H9 (cell line): ENCODE data around the gene RASSF3. TPM values are rescaled to one million over a fixed set of nuclear protein-coding genes. Genes with fewer than 3 reads are reported as not detected.

Experiments
- DNase-seq: peaks from one replicate; pipeline ENCODE4 v3.0.0-alpha.2; 2017
- H2AFZ ChIP-seq: one replicate; pipeline ENCODE4 v1.6.1; 2013; ENCODE audit warnings: mild to moderate bottlenecking, low read length, control low read depth, moderate library complexity
- H2AK5ac ChIP-seq: 2 replicates; pipeline ENCODE4 v1.6.1; 2013; ENCODE audit warnings: low read length, control low read depth, mixed read lengths; ENCODE audit not compliant: insufficient read length
- H2BK120ac ChIP-seq: one replicate; pipeline ENCODE4 v1.6.1; 2013; ENCODE audit warnings: low read depth, mild to moderate bottlenecking, low read length, control low read depth, inconsistent platforms; ENCODE audit not compliant: poor library complexity, severe bottlenecking
- H2BK12ac ChIP-seq: 2 replicates; pipeline ENCODE4 v1.6.1; 2013; ENCODE audit warnings: low read length, control low read depth, mixed read lengths, low read depth; ENCODE audit not compliant: insufficient read length
- H2BK15ac ChIP-seq: 2 replicates; pipeline ENCODE4 v1.6.1; 2013; ENCODE audit warnings: low read depth, low read length, control low read depth
- H2BK20ac ChIP-seq: one replicate; pipeline ENCODE4 v1.6.1; 2013; ENCODE audit warnings: low read depth, mild to moderate bottlenecking, low read length, control low read depth, inconsistent platforms; ENCODE audit not compliant: poor library complexity, severe bottlenecking
- H2BK5ac ChIP-seq: 2 replicates; pipeline ENCODE4 v1.6.1; 2013; ENCODE audit warnings: low read length, control low read depth, mixed read lengths; ENCODE audit not compliant: insufficient read length
- H3K14ac ChIP-seq: 2 replicates; pipeline ENCODE4 v1.6.1; 2013; ENCODE audit warnings: low read length, control low read depth; ENCODE audit not compliant: insufficient read depth
- H3K18ac ChIP-seq: 2 replicates; pipeline ENCODE4 v1.6.1; 2013; ENCODE audit warnings: low read depth, mild to moderate bottlenecking, mixed read lengths, low read length, control low read depth; ENCODE audit not compliant: insufficient read length
- H3K23ac ChIP-seq: 2 replicates; pipeline ENCODE4 v1.6.1; 2013; ENCODE audit warnings: low read length, control low read depth, mixed read lengths, low read depth; ENCODE audit not compliant: insufficient read length
- H3K23me2 ChIP-seq: 2 replicates; pipeline ENCODE4 v1.6.1; 2013; ENCODE audit warnings: low read depth, mild to moderate bottlenecking, mixed read lengths, low read length, control low read depth; ENCODE audit not compliant: insufficient read length, poor library complexity, severe bottlenecking
- H3K27ac ChIP-seq: 2 replicates; pipeline ENCODE4 v1.5.1; 2013; ENCODE audit warnings: low read length, control low read depth, mixed read lengths, low read depth; ENCODE audit not compliant: insufficient read length
- H3K27me3 ChIP-seq: 2 replicates; pipeline ENCODE4 v1.6.1; 2013; ENCODE audit warnings: low read length, control low read depth, inconsistent platforms; ENCODE audit not compliant: insufficient read depth
- H3K4ac ChIP-seq: 2 replicates; pipeline ENCODE4 v1.6.1; 2013; ENCODE audit warnings: low read depth, mild to moderate bottlenecking, control low read depth, inconsistent platforms, low read length, moderate library complexity
- H3K4me1 ChIP-seq: 2 replicates; pipeline ENCODE4 v1.6.1; 2013; ENCODE audit warnings: low read length, control low read depth, inconsistent platforms; ENCODE audit not compliant: insufficient read depth
- H3K4me2 ChIP-seq: 2 replicates; pipeline ENCODE4 v1.6.1; 2013; ENCODE audit warnings: low read length, control low read depth, mixed read lengths; ENCODE audit not compliant: insufficient read length, insufficient read depth
- H3K56ac ChIP-seq: 2 replicates; pipeline ENCODE4 v1.6.1; 2013; ENCODE audit warnings: low read depth, mild to moderate bottlenecking, mixed read lengths, low read length, control low read depth; ENCODE audit not compliant: insufficient read length
- H3K79me1 ChIP-seq: 2 replicates; pipeline ENCODE4 v1.6.1; 2013; ENCODE audit warnings: low read depth, mild to moderate bottlenecking, moderate library complexity, low read length, control low read depth, inconsistent platforms; ENCODE audit not compliant: insufficient read depth, poor library complexity, severe bottlenecking
- H3K79me2 ChIP-seq: 2 replicates; pipeline ENCODE4 v1.6.1; 2013; ENCODE audit warnings: low read length, control low read depth, inconsistent platforms; ENCODE audit not compliant: insufficient read depth
- H3K9ac ChIP-seq: 2 replicates; pipeline ENCODE4 v1.6.1; 2013; ENCODE audit warnings: low read length, control low read depth, mixed read lengths; ENCODE audit not compliant: insufficient read length; ENCODE audit errors: extremely low read depth
- H3K9me3 ChIP-seq: one replicate; pipeline ENCODE4 v1.6.1; 2013; ENCODE audit warnings: low read depth, low read length, inconsistent platforms; ENCODE audit not compliant: control insufficient read depth
- H3T11ph ChIP-seq: one replicate; pipeline ENCODE4 v1.6.1; 2013; ENCODE audit warnings: mild to moderate bottlenecking, low read length, control low read depth, inconsistent platforms
- H4K20me1 ChIP-seq: one replicate; pipeline ENCODE4 v1.6.1; 2013; ENCODE audit not compliant: control insufficient read depth, insufficient read length, insufficient read depth
- H4K5ac ChIP-seq: 2 replicates; pipeline ENCODE4 v1.6.1; 2013; ENCODE audit warnings: low read depth, mild to moderate bottlenecking, mixed read lengths, low read length, control low read depth; ENCODE audit not compliant: insufficient read length
- H4K8ac ChIP-seq: replicated peaks from 2 replicates; pipeline ENCODE4 v1.6.1; 2013; ENCODE audit warnings: low read length, control low read depth, mixed read lengths, low read depth; ENCODE audit not compliant: insufficient read length
- H4K91ac ChIP-seq: 2 replicates; pipeline ENCODE4 v1.6.1; 2013; ENCODE audit warnings: low read depth, mild to moderate bottlenecking, moderate library complexity, mixed read lengths, low read length, control low read depth; ENCODE audit not compliant: insufficient read length
- H3K27ac Mint-ChIP-seq, 3 experiments: 2 replicates in 2 of 3; 3 replicates in 1 of 3; pipeline ENCODE4 v1.8.0; 2020 to 2021; ENCODE audit warnings: mixed read lengths in 3 of 3, mild to moderate bottlenecking in 1 of 3, moderate library complexity in 1 of 3
- H3K27me3 Mint-ChIP-seq: 2 replicates; pipeline ENCODE4 v1.8.0; 2021; ENCODE audit warnings: low read depth, mild to moderate bottlenecking, moderate library complexity, mixed read lengths
- H3K36me3 Mint-ChIP-seq, 3 experiments: 2 replicates in 2 of 3; 3 replicates in 1 of 3; pipeline ENCODE4 v1.8.0; 2020 to 2021; ENCODE audit warnings: low read depth in 3 of 3, mixed read lengths in 3 of 3; ENCODE audit not compliant: insufficient read depth in 1 of 3
- H3K4me1 Mint-ChIP-seq, 2 experiments: 2 replicates each; pipeline ENCODE4 v1.8.0; 2020; ENCODE audit warnings: mixed read lengths in 2 of 2
- H3K4me3 Mint-ChIP-seq, 2 experiments: 2 replicates in 1 of 2; 3 replicates in 1 of 2; pipeline ENCODE4 v1.8.0; 2020 to 2021; ENCODE audit warnings: mild to moderate bottlenecking in 2 of 2, mixed read lengths in 2 of 2, moderate library complexity in 1 of 2
- H3K9me3 Mint-ChIP-seq, 2 experiments: 2 replicates in 1 of 2; 3 replicates in 1 of 2; pipeline ENCODE4 v1.8.0; 2020; ENCODE audit warnings: mild to moderate bottlenecking in 2 of 2, mixed read lengths in 2 of 2, moderate library complexity in 1 of 2
- CTCF ChIP-seq: fragments of 200-600 bp; sonication (generic); conservative IDR thresholded peaks from 3 replicates; pipeline ENCODE4 v1.8.0; 2021; ENCODE audit warnings: antibody characterized with exemption, mild to moderate bottlenecking
- WGBS: extraction: QIAGEN DNeasy Blood & Tissue Kit; methylation state at CpG from one replicate; pipeline ENCODE4 v1.1.7; 2013; ENCODE audit warnings: missing lambda C conversion rate, low lambda C conversion rate, mixed read lengths; ENCODE audit not compliant: insufficient read length; ENCODE audit errors: extremely low coverage; 5-methylcytosine and 5-hydroxymethylcytosine counted together
- total RNA-seq: library from RNA; stranded (reverse); gene quantifications from 2 replicates; pipeline ENCODE4 v1.2.1, GENCODE V29; 2021

RASSF3 gene
- total RNA-seq, 1 experiment from 2014 or later = 45.1 TPM

DNA sequence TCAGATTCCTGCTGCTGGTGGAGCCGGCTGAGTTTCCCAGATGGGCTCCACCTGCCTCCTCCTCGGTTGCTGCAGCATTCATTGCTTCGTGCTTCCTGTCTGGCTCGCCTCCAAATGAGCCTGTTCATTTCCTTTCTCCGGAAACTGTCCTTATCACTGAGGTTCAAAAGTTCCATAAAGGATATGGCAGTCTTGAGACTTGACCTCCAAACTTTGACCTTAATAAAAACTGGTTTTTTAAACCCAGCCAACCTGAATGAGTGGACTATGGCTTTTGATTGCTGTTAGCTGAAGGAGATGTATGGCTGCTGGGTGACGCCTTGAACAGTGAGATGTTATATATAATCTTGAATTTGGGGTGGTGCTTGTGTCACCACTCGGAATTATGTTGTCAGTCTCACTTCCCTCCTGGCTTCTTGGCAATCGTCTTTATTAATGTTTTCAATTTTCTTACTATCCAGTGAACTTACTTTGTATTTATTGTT, 62.7 kb downstream of the RASSF3 start:
- no peak overlapping the region for H2BK20ac ChIP-seq
- H3K23me2 ChIP-seq = no peaks in the 10 kb centered on the region
- peaks cover 17% of the 10 kb centered on the region for H3K4me1 ChIP-seq
- no peak overlapping the region for H4K8ac ChIP-seq
- no peak overlapping the region for H2BK15ac ChIP-seq
- DNase-seq = no peak
- no peak overlapping the region for H3T11ph ChIP-seq
- H3K79me1 ChIP-seq = peaks cover 6% of the 10 kb centered on the region
- peaks cover 12% of the 10 kb centered on the region; the same call in 1 of the 2 replicates for H3K79me2 ChIP-seq
- no peak overlapping the region for H3K27ac ChIP-seq
- peaks cover 55 to 76% of the 10 kb centered on the region in 2 experiments for H3K4me1 Mint-ChIP-seq
- no peak overlapping the region for H2BK5ac ChIP-seq
- no peaks in the 10 kb centered on the region; a peak in 1 of 7 replicates for H3K36me3 Mint-ChIP-seq
- no peak overlapping the region for H4K5ac ChIP-seq
- H3K4ac ChIP-seq = no peak overlapping the region
- no peak overlapping the region for H2BK12ac ChIP-seq
- no peaks in the 10 kb centered on the region for H3K27me3 Mint-ChIP-seq
- no peaks in the 10 kb centered on the region for H3K9me3 Mint-ChIP-seq
- H2BK120ac ChIP-seq = no peak overlapping the region
- no peak overlapping the region for H4K91ac ChIP-seq
- TF ChIP-seq CTCF = no peak
- no peak overlapping the region for H3K56ac ChIP-seq
- WGBS = no CpG with 5 or more reads among the region's 8 CpGs
- no peaks in the 10 kb centered on the region for H3K9me3 ChIP-seq
- peak overlapping the region; percentile 83 to 89 (median 87); a peak in 5 of 7 replicates for H3K27ac Mint-ChIP-seq
- H3K14ac ChIP-seq = no peak overlapping the region
- no peak overlapping the region for H2AK5ac ChIP-seq
- H3K4me2 ChIP-seq = no peak overlapping the region
- H3K4me3 Mint-ChIP-seq = no peak overlapping the region
- H3K9ac ChIP-seq = no peak overlapping the region
- no peak overlapping the region for H3K23ac ChIP-seq
- no peaks in the 10 kb centered on the region for H4K20me1 ChIP-seq
- H3K18ac ChIP-seq = no peak overlapping the region
- no peak overlapping the region for H2AFZ ChIP-seq
- H3K27me3 ChIP-seq = no peaks in the 10 kb centered on the region
